Measurements from ENCODE around the gene PDE6C.

DNA sequence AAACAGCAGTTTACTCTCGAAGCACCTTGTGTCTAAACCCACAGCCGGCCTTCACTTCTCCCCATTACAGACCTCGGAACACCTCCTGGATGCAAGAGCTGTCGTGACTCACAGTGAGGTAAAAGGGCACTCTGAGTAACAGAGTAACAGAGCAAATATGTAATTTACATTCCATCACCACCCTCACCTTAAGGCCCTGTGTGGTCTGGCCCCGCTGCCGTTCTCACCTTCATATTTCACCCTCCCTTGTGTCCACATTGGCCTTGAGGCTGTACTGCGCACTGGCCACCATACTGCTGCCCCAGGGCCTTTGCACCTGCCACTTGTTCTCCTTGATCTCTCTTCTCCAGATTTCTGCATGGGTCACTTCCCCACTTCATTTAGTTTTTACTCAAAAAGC, 33.2 kb upstream of the PDE6C start:
- no peak for TF ChIP-seq CTCF (IDR thresholded peaks at IDR 0.05)
- TF ChIP-seq POLR2A (IDR thresholded peaks at IDR 0.05) = no peak
- peak in 1 of 3 donors; percentile 46 for TF ChIP-seq POLR2AphosphoS5 (IDR thresholded peaks at IDR 0.05)
